Prostate gland (tissue), 2 donors: ENCODE results near the gene KRTAP9-1. TPM values are rescaled to one million over a fixed set of nuclear protein-coding genes. Genes with fewer than 3 reads are reported as not detected.
"Not testable (repeated sequence)": the region's sequence is repeated elsewhere in the genome, so short reads cannot be mapped to it uniquely, and the experiment has no call there.

Experiments used
- DNase-seq: peaks from one replicate; pipeline ENCODE4 v3.0.0-alpha.2; 2019; ENCODE audit warnings: low spot score
- H3K27ac ChIP-seq, 2 donors: fragments of 200-600 bp; sonication (generic); 2 replicates each; pipeline ENCODE4 v1.5.1; 2017 to 2019
- H3K27me3 ChIP-seq: fragments of 200-600 bp; sonication (generic); replicated peaks from 2 replicates; pipeline ENCODE4 v1.5.1; 2019; ENCODE audit not compliant: insufficient read depth
- H3K36me3 ChIP-seq, 2 donors: fragments of 200-600 bp; sonication (generic); 1 replicate in 1 of 2; 2 replicates in 1 of 2; pipeline versions ENCODE4 v1.5.1 to v1.8.1; 2017 to 2019
- H3K4me1 ChIP-seq: fragments of 200-600 bp; sonication (generic); replicated peaks from 2 replicates; pipeline ENCODE4 v1.5.1; 2019
- H3K4me3 ChIP-seq, 2 donors: fragments of 200-600 bp; sonication (generic); 2 replicates each; pipeline ENCODE4 v1.5.1; 2017 to 2019
- H3K9me3 ChIP-seq: fragments of 200-600 bp; sonication (generic); 2 replicates; pipeline ENCODE4 v1.5.1; 2017
- CTCF ChIP-seq, 4 experiments: fragments of 200-600 bp in 2 of 4; fragments of 450-650 bp in 2 of 4; sonication (generic) in 2 of 4; IDR thresholded peaks; 1 replicate in 3 of 4; 2 replicates in 1 of 4; pipeline ENCODE4 v1.5.1; 2016 to 2019; ENCODE audit warnings: antibody characterized with exemption in 4 of 4, mild to moderate bottlenecking in 2 of 4, moderate library complexity in 2 of 4
- POLR2A ChIP-seq: fragments of 450-650 bp; IDR thresholded peaks from one replicate; pipeline ENCODE4 v1.6.1; 2016; ENCODE audit warnings: antibody characterized with exemption, mild to moderate bottlenecking
- POLR2AphosphoS5 ChIP-seq: sonication (generic); formaldehyde crosslinking; IDR thresholded peaks from one replicate; pipeline ENCODE4 v1.6.1; 2017; ENCODE audit warnings: antibody characterized with exemption
- WGBS: methylation state at CpG from one replicate; pipeline ENCODE4 v1.1.5; 2018; 5-methylcytosine and 5-hydroxymethylcytosine counted together
- intact Hi-C: fragments of 100-400 bp; cut with DNase I; formaldehyde crosslinking; loops from one replicate; pipeline ENCODE4 v1.14.2; 2022
- total RNA-seq, 2 donors: library from RNA; depleted of rRNA; stranded (reverse); fragments of >200 nt; gene quantifications; one replicate each; pipeline ENCODE4 v1.1.0, GENCODE V29; 2016

Gene KRTAP9-1
- total RNA-seq, 2 donors from 2014 or later = not detected

DNA sequence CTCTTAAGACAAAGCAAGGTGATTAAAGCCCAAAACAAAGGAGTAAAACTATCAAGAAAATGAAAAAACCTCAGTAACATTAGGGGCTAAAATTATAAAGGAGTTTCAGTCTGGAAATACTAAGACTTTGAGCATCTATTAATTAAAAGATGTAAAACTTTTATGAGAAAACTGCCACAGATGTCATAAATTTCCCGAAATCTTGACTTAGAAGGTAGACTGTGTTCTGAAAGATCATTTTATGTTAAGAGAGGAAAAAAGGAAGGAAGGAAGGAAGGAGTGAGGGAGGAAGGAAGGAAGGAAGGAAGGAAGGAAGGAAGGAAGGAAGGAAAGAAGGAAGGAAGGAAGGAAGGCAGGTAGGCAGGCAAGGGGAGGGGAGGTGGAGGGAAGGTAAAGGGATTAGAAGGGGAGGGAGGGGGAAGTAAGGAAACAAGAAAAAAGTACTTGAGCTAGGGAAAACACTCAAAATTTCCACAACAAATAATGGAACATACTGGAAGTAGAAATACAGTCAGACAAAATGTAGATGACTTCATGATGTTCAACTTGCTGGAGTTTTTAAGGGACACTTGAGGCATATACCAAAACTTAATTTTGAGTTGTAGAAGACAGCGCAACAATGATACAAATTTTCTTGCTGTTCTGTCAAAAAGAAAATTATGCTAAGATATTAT is 42.0 kb upstream of the KRTAP9-1 start:
- DNase-seq = no peak
- TF ChIP-seq CTCF (IDR thresholded peaks at IDR 0.05) = no peak
- TF ChIP-seq POLR2A = no peak
- no peak for TF ChIP-seq POLR2AphosphoS5
- H3K27ac ChIP-seq = no peak overlapping the region
- no peaks in the 10 kb centered on the region for H3K4me1 ChIP-seq
- no peak overlapping the region for H3K4me3 ChIP-seq
- no peaks in the 10 kb centered on the region for H3K27me3 ChIP-seq
- intact Hi-C loops = no loop called here
- 81% methylated on average over 2 of the region's 2 CpGs for WGBS
- H3K36me3 ChIP-seq = no peaks in the 10 kb centered on the region
- no peaks in the 10 kb centered on the region for H3K9me3 ChIP-seq

GRCh38 chr17:41148971-41149651 is 40.6 kb upstream of the KRTAP9-1 start:
- intact Hi-C loops, DNase-seq, H3K9me3 ChIP-seq, H3K36me3 ChIP-seq, H3K27me3 ChIP-seq, H3K4me3 ChIP-seq, H3K4me1 ChIP-seq, H3K27ac ChIP-seq: not testable (repeated sequence)
- 85% methylated on average over 10 of the region's 10 CpGs for WGBS

DNA sequence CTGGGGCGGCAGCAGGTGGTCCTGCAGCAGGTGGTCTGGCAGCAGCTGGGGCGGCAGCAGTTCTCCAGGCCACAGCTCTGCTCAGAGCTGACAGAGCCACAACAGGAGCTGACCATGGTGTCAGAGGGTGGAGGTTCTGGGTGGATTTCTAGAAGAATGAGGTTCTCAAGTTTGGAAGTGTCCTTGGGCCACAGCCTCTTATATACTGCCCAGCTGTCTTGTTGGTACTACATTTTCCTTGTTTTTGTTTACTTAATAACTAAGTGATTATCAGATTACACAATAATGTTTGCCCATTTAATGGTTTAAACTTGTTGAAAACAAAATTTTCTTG is 40.1 kb upstream of the KRTAP9-1 start, which contains the start of gene KRTAP4-5:
Gene KRTAP4-5, minus strand, starts transcription at position 174 of the 334 bp plus-strand sequence. Its CDS starts 58 bp downstream, at position 116.
- H3K27ac ChIP-seq = no peak within 1 kb of the TSS
- H3K9me3 ChIP-seq = no peaks in the 10 kb centered on the region
- intact Hi-C loops = no loop called here
- no peak within 1 kb of the TSS for H3K4me3 ChIP-seq
- no peak for DNase-seq
- H3K4me1 ChIP-seq = no peaks in the 10 kb centered on the region
- no peaks in the 10 kb centered on the region for H3K36me3 ChIP-seq
- WGBS = 50% methylated on average over 2 of the region's 2 CpGs
- TF ChIP-seq POLR2A = no peak
- TF ChIP-seq POLR2AphosphoS5 = no peak
- no peaks in the 10 kb centered on the region for H3K27me3 ChIP-seq

DNA sequence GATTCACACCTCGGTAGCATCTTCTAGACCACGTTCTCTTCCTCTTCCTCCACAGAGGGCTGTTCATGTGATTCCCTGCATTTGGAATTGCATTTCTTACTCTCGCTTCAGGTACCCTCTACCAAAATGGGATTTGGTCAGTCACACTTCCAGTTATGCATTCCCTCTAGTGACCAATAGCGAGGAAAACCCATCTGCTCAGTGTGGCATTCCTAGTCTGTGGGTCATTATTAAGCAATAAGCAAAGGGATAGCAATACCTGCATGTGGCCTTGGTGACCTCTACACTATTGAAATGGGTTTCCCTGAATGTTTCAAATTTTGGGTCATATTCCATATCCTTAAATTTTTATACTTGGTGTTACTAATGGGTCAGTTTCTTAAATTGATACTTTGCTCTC is 39.7 kb upstream of the KRTAP9-1 start:
- no peak for DNase-seq
- H3K4me3 ChIP-seq = no peak overlapping the region
- H3K9me3 ChIP-seq = no peaks in the 10 kb centered on the region
- WGBS = 87% methylated on average over 4 of the region's 4 CpGs
- intact Hi-C loops = no loop called here
- no peak overlapping the region for H3K27ac ChIP-seq
- H3K4me1 ChIP-seq = no peaks in the 10 kb centered on the region
- TF ChIP-seq POLR2A (no peak), POLR2AphosphoS5 (no peak)
- no peaks in the 10 kb centered on the region for H3K27me3 ChIP-seq
- H3K36me3 ChIP-seq = no peaks in the 10 kb centered on the region

DNA sequence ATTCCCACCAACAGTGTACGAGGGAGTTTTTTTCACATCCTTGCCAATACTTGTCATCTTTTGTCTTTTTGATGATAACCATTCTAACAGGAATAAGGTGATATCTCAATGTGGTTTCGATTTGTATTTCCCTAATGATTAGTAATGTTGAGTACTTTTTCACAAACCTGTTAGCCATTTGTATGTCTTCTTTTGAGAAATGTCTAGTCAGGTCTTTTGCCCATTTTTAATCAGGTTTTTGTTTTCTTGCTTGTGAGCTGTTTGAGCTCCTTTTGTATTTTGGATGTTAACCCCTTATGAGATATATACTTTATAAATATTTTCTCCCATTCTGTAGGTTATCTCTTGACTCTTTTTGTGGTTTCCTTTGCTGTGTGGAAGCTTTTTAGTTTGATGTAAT is 38.2 kb upstream of the KRTAP9-1 start:
- Histone ChIP-seq H3K9me3 (no peaks in the 10 kb centered on the region), H3K27ac (no peak overlapping the region), H3K4me1 (no peaks in the 10 kb centered on the region), H3K4me3 (no peak overlapping the region), H3K27me3 (peaks cover 3% of the 10 kb centered on the region), H3K36me3 (no peaks in the 10 kb centered on the region)
- TF ChIP-seq CTCF (IDR thresholded peaks at IDR 0.05) (no peak), POLR2AphosphoS5 (no peak), POLR2A (no peak)
- intact Hi-C loops = no loop called here
- no peak for DNase-seq
- 86% methylated on average over 2 of the region's 2 CpGs for WGBS

- H3K4me1 ChIP-seq = no peaks in the 10 kb centered on the region
- H3K36me3 ChIP-seq = no peaks in the 10 kb centered on the region
- H3K27ac ChIP-seq = no peak overlapping the region
- peaks cover 3% of the 10 kb centered on the region for H3K27me3 ChIP-seq
- H3K9me3 ChIP-seq = no peaks in the 10 kb centered on the region
- intact Hi-C loops = no loop called here
- no peak for DNase-seq
- TF ChIP-seq POLR2A = no peak
- TF ChIP-seq CTCF (IDR thresholded peaks at IDR 0.05) = no peak
- no peak for TF ChIP-seq POLR2AphosphoS5
- WGBS = 21% methylated on average over 2 of the region's 2 CpGs
- H3K4me3 ChIP-seq = no peak overlapping the region
These were observed 35.8 kb upstream of the KRTAP9-1 start for GRCh38 chr17:41153856-41154255.

- H3K9me3 ChIP-seq, H3K4me3 ChIP-seq, H3K36me3 ChIP-seq, intact Hi-C loops, H3K27me3 ChIP-seq, DNase-seq, H3K27ac ChIP-seq, H3K4me1 ChIP-seq: not testable (repeated sequence)
- WGBS = 100% methylated on average over 3 of the region's 3 CpGs
These were observed 29.5 kb upstream of the KRTAP9-1 start for GRCh38 chr17:41160190-41160589.
